GM18505 (cell line): ENCODE measurements around the gene APOM.

ENCODE experiments used
- ATAC-seq: cut with Tn5 transposase; IDR thresholded peaks from one replicate; pipeline ENCODE4 v1.9.1; 2021; ENCODE audit not compliant: unreplicated experiment
- POLR2A ChIP-seq: IDR thresholded peaks from 4 replicates; pipeline ENCODE4 v1.6.1; 2011; ENCODE audit warnings: borderline replicate concordance; ENCODE audit not compliant: insufficient read depth, insufficient read length; ENCODE audit errors: extremely low read depth

Gene APOM

GRCh38 chr6:31634969-31635575, 20.6 kb upstream of the APOM start:
- TF ChIP-seq POLR2A: no peak
- ATAC-seq: no peak

- no peak for TF ChIP-seq POLR2A
- no peak for ATAC-seq
Measured at GRCh38 chr6:31636698-31637596, 18.7 kb upstream of the APOM start.

GRCh38 chr6:31639043-31639442, 16.7 kb upstream of the APOM start:
- no peak for ATAC-seq
- no peak for TF ChIP-seq POLR2A

- TF ChIP-seq POLR2A: no peak
- ATAC-seq: no peak
Measured at GRCh38 chr6:31639449-31639861, 16.2 kb upstream of the APOM start.

GRCh38 chr6:31640612-31641011, 15.1 kb upstream of the APOM start:
- no peak for TF ChIP-seq POLR2A
- no peak for ATAC-seq

GRCh38 chr6:31641370-31641769, 14.3 kb upstream of the APOM start:
- ATAC-seq: no peak
- no peak for TF ChIP-seq POLR2A

- ATAC-seq: no peak
- TF ChIP-seq POLR2A: no peak
Measured at GRCh38 chr6:31642798-31643570, 12.7 kb upstream of the APOM start.

- TF ChIP-seq POLR2A: no peak
- no peak for ATAC-seq
Measured at GRCh38 chr6:31643818-31644454, 11.8 kb upstream of the APOM start.

- no peak for ATAC-seq
Measured at GRCh38 chr6:31645325-31645724, 10.4 kb upstream of the APOM start.

GRCh38 chr6:31651602-31652191, 4.0 kb upstream of the APOM start:
- TF ChIP-seq POLR2A: no peak
- peak; percentile 36 for ATAC-seq

More at GRCh38 chr6:31645325-31645724, 10.4 kb upstream of the APOM start:
- TF ChIP-seq POLR2A: no peak

GRCh38 chr6:31652925-31653724, 2.6 kb upstream of the APOM start:
- ATAC-seq: peak; percentile 48
- TF ChIP-seq POLR2A: no peak
